Measurements from ENCODE around the gene MTM1.

GRCh38 chrX:150602743-150603142 is 34.3 kb downstream of the MTM1 start:
- TF ChIP-seq CTCF (IDR thresholded peaks at IDR 0.05) (no peak), EP300 (IDR thresholded peaks at IDR 0.05) (no peak), BCL3 (IDR thresholded peaks at IDR 0.05) (no peak), JUN (IDR thresholded peaks at IDR 0.05) (no peak), RNF2 (IDR thresholded peaks at IDR 0.05; ENCODE audit: borderline replicate concordance, low read depth) (no peak), CBX2 (IDR thresholded peaks at IDR 0.05; ENCODE audit: borderline replicate concordance, low read depth) (no peak), POLR2A (IDR thresholded peaks at IDR 0.05; ENCODE audit: low read length) (no peak), RAD21 (conservative IDR thresholded peaks at IDR 0.05 in 1 of 2, IDR thresholded peaks at IDR 0.05 in 1 of 2) (no peak), REST (IDR thresholded peaks at IDR 0.05) (no peak), ZNF302 (CRISPR knock-in tag; IDR thresholded peaks at IDR 0.05) (no peak), FOSB (CRISPR knock-in tag; IDR thresholded peaks at IDR 0.05) (no peak)
- TF ChIP-seq, protein P1, sequence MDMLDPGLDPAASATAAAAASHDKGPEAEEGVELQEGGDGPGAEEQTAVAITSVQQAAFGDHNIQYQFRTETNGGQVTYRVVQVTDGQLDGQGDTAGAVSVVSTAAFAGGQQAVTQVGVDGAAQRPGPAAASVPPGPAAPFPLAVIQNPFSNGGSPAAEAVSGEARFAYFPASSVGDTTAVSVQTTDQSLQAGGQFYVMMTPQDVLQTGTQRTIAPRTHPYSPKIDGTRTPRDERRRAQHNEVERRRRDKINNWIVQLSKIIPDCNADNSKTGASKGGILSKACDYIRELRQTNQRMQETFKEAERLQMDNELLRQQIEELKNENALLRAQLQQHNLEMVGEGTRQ (IDR thresholded peaks at IDR 0.05) = no peak

Data from A549 (cell line).